DMS53 treated with DMSO at 0.1 percent for 48 hours (cell line): ENCODE data around the gene SNRPE.
"Not testable (repeated sequence)": the region's sequence is repeated elsewhere in the genome, so short reads cannot be mapped to it uniquely, and the experiment has no call there.

ENCODE experiments used
- DNase-seq: peaks from one replicate; lab custom pipeline; 2025; ENCODE audit not compliant: unreplicated experiment; lab: John Stamatoyannopoulos, UW

The SNRPE gene

DNA sequence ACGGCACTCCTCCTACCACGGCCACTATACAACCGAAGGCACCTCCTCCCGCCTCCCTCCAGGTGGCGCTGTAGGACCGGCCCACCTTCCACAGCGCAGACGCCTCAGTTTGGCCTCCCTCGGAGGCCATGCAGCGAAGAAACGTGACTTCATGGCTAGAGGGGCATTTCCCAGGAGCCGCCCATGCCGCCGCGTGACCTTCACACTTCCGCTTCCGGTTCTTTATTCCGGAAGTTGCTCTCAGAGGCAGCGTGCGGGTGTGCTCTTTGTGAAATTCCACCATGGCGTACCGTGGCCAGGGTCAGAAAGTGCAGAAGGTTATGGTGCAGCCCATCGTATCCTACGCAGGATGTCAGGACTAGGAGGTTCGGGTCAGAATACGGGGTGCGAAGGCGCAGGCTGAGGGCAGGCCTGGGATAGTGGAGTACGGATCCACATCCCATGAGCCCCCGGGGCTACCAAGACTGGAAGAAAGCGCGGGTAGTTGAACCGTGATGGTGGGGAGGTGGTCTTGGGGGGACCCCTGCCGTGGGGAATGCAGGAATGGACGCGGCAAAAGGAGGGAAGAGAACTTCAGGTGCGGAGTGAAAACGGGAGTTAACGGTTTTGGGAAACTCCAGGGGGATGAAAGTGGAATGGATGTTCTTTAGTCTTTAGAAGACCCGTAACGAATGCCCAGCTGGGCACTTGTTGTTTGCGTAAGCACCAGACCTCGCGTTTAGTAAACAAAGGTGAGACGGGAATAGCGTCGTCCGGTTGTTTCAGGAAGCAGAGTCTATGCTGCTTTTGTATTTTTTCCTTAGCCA, at the start of gene SNRPE:
TSS of gene SNRPE (plus strand) at position 221 of the 806 bp plus-strand sequence. CDS start at position 282, 61 bp downstream.
- DNase-seq = peak; percentile 99

DNA sequence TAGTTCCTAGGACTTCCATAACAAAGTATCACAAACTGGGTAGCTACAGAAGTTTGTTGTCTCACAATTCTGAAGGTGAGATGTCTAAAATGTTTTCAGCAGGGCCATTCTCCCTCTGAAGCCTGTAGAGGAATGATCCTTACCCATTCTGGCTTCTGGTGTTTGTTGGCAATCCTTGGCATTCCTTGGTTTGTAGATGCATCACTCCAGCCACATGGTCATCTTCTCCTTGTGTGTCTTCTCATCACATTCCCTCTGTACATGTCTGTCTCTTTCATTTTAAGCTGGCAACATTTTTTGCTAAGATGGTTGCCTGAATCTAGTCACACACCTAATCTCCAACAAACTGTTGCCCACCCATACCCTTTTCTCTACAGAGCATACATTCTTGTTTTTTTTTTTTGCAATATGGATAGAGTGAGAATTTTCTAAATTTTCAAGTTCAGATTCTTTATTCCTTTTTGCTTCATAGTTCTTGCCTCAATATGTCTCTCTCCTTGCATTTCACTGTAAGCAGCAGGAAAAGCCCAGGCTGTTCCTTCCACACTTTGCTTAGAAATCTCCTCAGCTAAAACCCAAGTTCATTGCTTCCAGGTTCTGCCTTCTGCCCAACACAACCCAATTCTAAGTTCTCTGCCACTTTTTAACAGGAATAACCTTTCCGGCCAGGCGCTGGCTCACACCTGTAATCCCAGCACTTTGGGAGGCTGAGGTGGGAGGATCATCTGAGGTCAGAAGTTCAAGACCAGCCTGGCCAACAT, 47.6 kb upstream of the SNRPE start:
- DNase-seq = no peak

DNA sequence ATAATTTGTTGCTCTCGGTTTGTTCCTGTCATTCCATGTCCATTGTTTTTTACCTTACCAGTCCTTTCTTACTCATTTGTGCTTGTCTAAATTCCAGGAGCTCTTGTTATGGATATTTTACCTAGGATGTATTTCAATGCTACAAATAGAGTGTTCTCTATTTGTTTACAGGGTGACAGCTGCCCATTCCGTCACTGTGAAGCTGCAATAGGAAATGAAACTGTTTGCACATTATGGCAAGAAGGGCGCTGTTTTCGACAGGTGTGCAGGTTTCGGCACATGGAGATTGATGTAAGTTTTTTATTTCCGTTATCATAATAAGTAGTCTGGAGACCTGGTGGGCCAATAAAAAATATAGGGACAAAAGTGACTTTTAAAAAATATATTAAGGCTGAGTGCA, 43.0 kb upstream of the SNRPE start:
- DNase-seq = no peak

DNA sequence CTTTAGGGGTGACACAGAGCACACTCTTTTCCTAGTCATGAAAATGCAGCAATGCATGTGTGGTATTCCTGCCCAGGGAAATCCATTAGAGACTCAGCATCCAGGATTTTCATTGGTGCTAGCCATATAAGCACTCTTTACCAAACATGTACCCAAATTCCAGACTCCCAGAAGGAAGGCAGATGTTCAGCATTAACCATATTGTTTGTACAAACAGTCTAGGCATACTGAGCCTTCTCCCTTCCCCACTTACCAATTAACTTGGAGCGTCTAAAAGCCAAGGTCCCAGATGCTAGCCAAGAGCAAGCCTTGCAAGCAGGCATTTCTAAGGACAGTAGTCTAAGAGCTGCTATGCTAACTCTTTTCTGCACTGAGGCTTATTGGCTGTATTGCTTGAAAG, 38.1 kb upstream of the SNRPE start:
- DNase-seq = no peak

DNA sequence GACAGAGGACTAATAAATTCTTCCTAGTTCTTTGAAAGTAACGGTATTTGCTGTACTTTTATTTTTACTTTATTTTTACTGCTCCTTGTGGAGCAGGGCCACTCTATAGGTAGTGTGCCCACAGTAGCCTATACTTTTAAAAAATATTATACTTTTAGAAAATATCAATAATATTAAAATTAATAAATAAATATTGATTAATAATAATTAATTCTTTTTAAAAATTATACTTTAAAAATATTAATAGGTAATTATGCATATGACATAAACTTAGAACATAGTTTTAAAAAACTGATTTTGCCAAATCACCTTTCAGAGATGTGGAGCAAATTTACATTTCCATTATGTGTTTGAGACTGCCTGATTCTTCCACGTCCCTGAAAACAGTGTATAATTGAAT, 35.2 kb upstream of the SNRPE start:
- no peak for DNase-seq

DNA sequence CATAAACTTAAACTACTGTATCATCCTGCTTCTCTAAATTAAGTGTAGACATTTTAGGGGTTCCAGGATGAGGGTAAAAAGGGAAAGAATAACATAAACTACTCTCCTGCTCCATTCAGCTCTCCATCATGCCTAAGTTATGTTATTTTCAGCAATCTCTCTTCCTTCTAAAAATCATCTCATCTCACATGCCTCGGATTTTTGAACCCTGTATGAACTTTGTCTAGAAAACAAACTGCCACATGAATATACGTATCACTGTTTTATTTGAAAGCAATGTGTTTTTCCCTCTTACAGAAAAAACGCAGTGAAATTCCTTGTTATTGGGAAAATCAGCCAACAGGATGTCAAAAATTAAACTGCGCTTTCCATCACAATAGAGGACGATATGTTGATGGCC, 33.4 kb upstream of the SNRPE start:
- no peak for DNase-seq

DNA sequence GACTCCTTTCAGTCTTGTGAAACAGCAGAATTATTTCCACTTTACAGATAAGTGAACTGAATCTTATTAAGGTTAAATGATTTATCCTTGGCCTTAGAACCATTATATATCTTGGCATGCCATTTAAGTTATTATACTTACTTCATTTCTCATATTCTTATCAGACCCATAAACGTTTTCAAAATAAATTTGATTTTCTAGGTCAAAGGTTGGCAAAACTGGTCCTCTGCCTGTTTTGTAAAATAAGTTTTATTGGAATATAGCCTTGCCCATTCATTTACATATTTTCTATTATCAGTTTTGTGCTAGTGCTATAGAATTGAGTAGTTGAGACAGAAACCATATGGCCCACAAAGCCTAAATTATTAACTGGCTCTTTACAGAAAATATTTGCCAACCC, 32.9 kb upstream of the SNRPE start:
- DNase-seq = no peak

DNA sequence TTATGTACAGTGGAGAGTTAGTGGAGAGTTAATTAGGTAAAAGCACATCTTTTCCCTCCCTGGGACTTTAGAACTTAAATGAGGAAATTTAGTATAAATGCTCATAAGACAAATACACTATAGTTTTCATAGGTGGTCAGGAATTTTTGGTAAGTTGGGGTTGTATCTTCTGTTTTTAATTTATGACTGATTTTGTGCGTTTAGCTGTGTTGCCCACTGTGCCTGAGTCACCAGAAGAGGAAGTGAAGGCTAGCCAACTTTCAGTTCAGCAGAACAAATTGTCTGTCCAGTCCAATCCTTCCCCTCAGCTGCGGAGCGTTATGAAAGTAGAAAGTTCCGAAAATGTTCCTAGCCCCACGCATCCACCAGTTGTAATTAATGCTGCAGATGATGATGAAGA, 32.2 kb upstream of the SNRPE start:
- not testable (repeated sequence) for DNase-seq

DNA sequence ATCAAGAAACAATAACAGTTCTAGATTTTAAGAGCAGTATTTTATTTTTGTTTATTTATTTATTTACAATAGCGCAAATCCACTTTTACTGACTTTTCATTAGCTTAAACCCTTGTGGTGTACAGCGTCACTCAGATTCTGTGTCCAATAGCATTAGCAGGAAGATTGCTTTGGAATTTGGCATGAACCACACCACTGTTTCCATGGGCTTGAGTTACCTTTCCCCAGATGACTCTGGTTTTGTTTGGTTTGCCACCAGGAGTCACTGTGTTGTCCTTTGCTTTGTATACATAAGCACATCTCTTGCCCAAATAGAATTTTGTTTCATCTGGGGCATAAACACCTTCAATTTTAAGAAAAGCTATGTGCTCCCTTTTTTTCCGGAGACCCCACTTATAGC, 25.9 kb upstream of the SNRPE start:
- no peak for DNase-seq

DNA sequence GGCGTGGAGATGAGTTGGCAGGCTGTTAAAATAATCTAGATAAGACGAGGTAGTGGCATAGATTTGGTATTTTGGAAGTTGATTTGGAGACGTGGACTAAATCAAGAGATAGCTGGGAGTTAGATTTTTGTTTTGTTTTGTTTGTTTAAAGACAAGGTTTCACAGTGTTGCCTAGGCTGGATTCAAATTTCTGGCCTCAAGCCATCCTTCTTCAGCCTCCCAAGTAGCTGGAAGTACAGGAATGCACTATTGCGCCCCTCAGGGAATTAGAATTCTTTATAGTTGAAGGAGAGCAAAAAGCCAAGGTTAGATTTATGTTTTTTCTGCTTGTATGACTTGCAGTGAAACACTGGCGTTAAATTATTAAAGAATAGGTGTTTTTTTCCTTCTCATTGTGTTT, 22.3 kb upstream of the SNRPE start:
- DNase-seq = no peak

DNA sequence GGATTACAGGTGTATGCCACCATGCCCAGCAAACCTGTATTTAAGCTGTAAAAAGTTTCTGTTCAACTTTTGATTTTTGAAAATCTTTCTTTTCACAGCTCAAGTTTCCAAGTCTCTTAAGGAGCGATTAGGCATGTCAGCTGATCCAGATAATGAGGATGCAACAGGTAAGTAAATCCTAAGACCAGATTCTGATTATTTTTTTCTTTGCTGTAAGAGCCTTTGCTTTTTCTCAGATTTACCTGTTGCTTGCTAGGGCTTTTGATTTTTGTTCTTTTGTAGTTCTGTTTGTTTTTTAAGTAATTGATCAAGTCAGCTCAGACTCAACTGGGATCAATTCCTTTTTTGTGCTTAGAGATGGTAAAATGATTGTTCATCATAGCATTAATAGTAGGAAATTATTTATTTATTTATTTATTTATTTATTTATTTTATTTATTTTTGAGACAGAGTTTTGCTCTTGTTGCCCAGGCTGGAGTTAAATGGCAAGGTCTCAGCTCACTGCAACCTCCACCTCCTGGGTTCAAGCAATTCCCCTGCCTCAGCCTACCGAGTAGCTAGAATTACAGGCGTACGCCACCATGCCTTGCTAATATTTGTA, 21.1 kb upstream of the SNRPE start:
- no peak for DNase-seq

DNA sequence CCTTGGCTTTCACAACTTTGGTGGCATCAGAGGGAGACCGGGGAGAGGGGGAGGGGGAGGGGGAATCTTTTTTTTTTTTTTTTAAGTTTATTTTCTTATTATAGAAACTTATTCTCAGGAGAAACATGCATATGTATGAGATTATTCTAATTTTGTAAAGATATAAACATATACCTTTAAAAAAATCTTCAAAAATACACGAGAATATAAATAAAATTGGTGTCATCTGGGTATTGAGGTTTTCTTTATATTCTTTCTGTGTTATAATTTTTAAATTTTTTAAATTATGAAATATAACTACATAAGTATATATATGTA, 18.9 kb upstream of the SNRPE start:
- DNase-seq = no peak

DNA sequence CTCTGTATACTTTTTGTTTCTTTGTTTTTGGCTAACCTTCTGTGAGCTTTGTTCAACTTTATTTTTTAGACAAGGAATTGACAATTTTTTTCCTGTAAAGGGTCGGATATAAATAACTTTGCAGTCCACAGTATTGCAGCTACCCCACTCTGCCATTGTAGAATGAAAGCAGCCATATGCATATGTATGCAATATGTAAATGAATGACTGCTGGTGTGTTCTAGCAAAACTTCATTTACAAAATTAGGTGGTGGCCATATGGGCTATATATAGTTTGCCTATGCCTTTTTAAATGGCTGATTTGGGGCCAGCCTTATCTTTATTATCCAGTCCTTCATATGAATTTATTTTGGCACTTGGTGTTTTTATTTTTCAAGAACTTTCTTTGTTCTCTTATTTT, 18.0 kb upstream of the SNRPE start:
- DNase-seq = no peak

DNA sequence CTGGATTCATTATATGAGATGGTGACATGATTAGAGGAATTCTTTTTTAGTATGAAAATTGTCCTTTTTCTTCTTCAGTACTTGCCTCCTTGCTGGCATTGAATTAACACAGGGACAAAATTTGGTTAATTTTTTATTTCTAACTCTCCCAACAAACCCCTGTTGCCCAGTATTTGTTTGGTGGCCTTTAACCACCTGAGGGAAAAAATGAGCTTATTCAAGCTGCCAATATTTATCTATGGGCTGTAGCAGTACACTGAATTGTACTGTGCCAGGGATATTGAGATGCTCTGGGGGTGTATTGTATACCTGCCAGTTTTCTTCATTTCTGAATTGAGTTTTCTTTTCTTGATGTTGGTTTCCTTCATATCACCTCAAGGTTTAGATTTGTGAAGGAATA, 8.3 kb upstream of the SNRPE start:
- not testable (repeated sequence) for DNase-seq

DNA sequence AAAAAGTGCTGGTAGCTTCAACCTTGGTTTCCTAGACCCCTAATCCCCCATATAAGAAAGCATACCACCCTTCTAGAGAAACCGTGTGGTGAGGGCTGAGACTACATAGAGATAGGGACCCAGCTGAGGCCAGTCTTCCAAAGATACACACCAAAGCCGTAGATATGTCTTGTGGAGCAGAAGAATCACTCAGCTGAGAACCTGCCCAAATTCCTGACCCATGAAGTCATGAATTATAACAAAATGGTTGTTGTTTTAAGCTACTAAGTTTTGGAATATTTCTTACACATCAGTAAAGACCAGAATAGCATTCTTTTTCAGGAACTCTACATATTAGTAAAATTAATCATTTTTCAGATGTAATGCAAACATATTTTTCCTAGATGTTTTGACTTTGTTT, 3.3 kb upstream of the SNRPE start:
- no peak for DNase-seq

DNA sequence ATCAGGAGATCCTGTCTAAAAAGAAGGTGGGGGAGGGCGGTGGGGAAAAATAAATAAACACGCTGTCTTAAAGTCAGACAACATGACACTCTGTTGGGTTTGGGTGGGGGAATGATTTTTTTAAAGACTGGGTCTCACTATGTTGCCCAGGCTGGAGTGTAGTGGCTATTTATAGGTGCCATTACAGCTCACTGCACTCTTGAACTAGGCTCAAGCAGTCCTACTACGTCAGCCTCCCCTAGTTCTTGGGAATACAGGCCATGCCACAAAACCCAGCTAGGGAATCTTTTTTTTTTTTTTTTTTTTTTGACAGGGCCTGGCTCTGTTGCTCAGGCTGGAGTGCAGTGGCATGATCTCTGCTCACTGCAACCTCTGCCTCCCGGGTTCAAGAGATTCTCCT, 2.4 kb upstream of the SNRPE start:
- no peak for DNase-seq

DNA sequence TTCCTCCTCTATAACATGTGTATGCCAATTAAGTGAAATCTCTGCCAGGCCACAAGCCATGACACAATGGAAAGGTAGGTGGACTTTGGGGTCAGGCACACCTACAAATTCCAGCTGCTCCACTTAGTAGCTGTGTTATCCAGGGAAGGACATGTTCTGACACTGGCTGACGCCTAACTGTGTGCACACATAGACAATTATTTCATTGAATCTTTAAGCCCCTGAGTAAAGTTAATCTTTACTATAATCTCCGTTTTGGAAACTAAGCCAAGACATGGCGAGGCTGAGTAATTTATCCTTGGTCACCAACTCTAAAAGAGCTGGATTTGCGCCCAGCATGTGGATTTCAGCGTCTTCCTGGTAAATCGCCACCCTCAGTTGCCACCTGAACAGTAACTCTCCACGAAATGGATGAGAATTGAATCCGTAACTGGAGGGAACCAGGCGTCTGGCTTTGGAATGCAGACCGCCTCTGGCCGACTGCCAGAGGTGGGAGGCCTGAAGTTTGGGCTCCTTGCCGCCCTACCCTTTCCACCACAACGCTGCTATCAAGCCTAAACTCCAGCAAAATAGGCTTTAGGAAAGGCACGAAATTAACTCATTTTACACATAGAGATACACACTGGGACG, 888 bp upstream of the SNRPE start:
- DNase-seq = peak; percentile 34

DNA sequence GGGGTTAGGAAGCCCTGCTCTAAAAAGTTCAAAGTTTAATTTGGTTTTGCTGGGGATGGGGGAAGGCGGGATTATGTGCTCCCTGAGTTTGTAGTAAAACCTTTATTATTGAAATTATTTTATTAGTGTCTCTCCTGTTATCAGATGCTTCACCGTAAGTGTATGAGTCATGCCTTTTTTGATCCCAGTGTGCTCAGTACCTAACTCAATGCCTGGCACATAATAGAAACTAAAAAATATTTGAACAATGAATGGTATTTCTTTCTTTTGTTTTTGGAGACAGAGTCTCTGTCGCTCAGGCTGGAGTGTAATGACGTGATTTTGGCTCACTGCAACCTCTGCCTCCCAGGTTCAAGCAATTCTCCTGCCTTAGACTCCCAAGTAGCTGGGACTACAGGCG, 6.4 kb downstream of the SNRPE start:
- no peak for DNase-seq

DNA sequence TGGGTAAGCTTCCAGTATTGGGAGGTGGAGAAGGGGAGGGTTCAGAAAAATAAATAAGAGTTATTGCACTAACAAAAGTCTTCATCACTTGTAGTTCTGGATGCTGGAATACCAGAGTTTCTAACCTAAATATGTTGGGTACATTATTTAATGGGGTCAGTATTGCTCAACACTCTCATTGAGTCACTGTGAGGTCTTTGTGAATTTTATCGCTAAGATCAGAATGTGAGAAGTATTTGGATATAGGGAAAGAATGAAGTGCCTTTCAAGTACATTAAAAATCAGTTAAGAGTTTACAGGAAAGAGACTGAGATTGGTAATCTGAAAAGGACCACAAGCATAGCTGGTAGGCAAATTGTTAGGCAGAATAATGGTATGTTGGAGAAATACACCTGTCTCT, 8.8 kb downstream of the SNRPE start:
- DNase-seq = no peak

DNA sequence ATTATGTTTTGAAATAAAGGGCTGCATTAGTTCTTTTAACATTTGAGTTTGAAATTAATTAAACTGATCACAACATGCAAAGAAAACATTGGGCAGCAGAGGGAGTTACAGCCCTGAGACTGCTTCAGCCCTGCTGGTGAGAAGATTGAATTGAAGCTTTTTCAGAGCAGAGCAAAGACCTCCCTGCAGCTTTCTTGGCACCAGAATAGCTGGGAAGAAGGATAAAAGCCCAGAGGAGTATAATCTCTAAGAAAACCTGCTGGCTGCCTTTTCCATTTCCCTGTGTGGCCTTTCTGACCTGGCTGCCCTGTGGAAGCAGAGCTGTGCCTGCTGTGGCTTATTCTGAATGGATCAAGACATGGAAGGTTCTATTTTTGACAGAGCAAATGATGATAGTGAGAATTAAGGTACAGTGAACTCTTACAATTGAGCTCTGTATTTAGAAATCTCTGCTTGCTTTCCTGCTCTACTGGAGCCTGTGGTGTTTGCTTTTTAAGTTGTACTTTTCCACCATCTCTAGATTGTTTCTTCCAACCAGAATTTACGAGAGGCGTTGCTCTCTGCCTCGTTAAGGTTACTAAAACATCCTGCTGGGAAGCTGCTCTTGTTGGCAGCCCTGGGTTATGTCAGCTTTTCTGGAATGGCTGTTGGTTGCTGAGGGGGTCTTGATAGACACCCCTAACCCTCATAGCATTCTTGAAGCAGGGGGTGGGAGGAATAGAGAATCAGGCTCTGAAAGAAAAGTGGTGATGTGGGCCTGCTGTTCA, 9.9 kb downstream of the SNRPE start:
- peak; percentile 67 for DNase-seq

DNA sequence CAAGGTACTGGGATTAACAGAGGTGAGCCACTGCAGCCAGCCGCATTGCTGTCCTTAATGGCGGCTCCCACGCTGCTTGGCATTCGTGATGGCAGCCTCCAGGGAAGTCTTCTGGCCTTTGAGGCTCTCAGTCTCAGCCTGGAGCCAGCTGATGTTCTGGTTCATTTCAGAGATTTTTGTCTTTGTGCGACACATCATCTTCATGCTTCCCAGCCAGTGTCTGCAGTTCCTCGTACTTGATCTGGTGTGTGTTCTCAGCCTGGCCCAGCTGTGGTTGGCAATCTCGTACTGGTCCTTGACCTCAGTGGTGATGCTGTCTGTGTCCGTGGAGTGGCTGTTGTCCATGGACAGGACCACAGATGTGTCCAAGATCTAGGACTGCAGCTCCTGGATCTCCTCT, 11.7 kb downstream of the SNRPE start:
- no peak for DNase-seq
